SK-N-SH (cell line): Measurements from ENCODE around the gene MAPK12. TPM values are rescaled to one million over a fixed set of nuclear protein-coding genes. Genes with fewer than 3 reads are reported as not detected.

Source experiments
- CTCF ChIA-PET: fragments of 300-600, 350-600 bp; formaldehyde crosslinking; extraction: SDS; loops from one replicate; lab custom pipeline; 2021; lab: Yijun Ruan, JAX
- POLR2A ChIA-PET: fragments of 350-600 bp; sonication (Branson Sonifier 250); formaldehyde crosslinking; extraction: SDS; loops from one replicate; lab custom pipeline; 2020; ENCODE audit warnings: antibody characterized with exemption, inconsistent platforms; lab: Yijun Ruan, JAX
- DNase-seq: peaks from one replicate; pipeline ENCODE4 v3.0.0; 2012
- H2AFZ ChIP-seq: fragments of 200-600 bp; sonication (generic); 2 replicates; pipeline ENCODE4 v1.8.1; 2016; ENCODE audit warnings: antibody characterized with exemption, mild to moderate bottlenecking, low read depth
- H3F3A ChIP-seq: fragments of 200-600 bp; sonication (generic); replicated peaks from 2 replicates; pipeline ENCODE3; 2016; ENCODE audit warnings: antibody characterized with exemption, mild to moderate bottlenecking; ENCODE audit not compliant: insufficient read depth
- H3K27ac ChIP-seq, 2 experiments: fragments of 200-500 bp in 1 of 2; fragments of 200-600 bp in 1 of 2; sonication (Bioruptor generic) in 1 of 2; sonication (generic), shearing (Covaris generic) in 1 of 2; 2 replicates each; pipeline versions ENCODE4 v1.5.1 to v1.6.1; 2014 to 2016; ENCODE audit warnings: low read depth in 2 of 2, inconsistent platforms in 1 of 2, low read length in 1 of 2, mild to moderate bottlenecking in 1 of 2, mixed read lengths in 1 of 2
- H3K27me3 ChIP-seq: fragments of 200-600 bp; sonication (generic), shearing (Covaris generic); 2 replicates; pipeline ENCODE4 v1.6.1; 2016; ENCODE audit warnings: mixed run types; ENCODE audit not compliant: insufficient read depth
- H3K36me3 ChIP-seq, 2 experiments: fragments of 200-500 bp in 1 of 2; fragments of 200-600 bp in 1 of 2; sonication (Bioruptor generic) in 1 of 2; sonication (generic) in 1 of 2; replicated peaks in 1 of 2; 2 replicates each; pipeline versions ENCODE3 to v1.5.1; 2014 to 2016; ENCODE audit warnings: low read length in 1 of 2, mild to moderate bottlenecking in 1 of 2; ENCODE audit not compliant: insufficient read depth in 2 of 2, control insufficient read depth in 1 of 2
- H3K4me1 ChIP-seq, 2 experiments: fragments of 200-500 bp in 1 of 2; fragments of 200-600 bp in 1 of 2; sonication (Bioruptor generic) in 1 of 2; sonication (generic), shearing (Covaris generic) in 1 of 2; 2 replicates each; pipeline versions ENCODE4 v1.5.1 to v1.6.1; 2014 to 2016; ENCODE audit warnings: low read depth in 1 of 2, low read length in 1 of 2, mixed run types in 1 of 2; ENCODE audit not compliant: insufficient read depth in 2 of 2, control insufficient read depth in 1 of 2
- H3K4me2 ChIP-seq: fragments of 200-600 bp; sonication (generic), shearing (Covaris generic); 2 replicates; pipeline ENCODE4 v1.6.1; 2017; ENCODE audit warnings: mixed run types
- H3K4me3 ChIP-seq, 2 experiments: fragments of 200-500 bp in 1 of 2; fragments of 200-600 bp in 1 of 2; sonication (Bioruptor generic) in 1 of 2; sonication (generic), shearing (Covaris generic) in 1 of 2; 2 replicates each; pipeline versions ENCODE4 v1.5.1 to v1.8.1; 2014 to 2016; ENCODE audit warnings: low read depth in 2 of 2, inconsistent platforms in 1 of 2, low read length in 1 of 2, mild to moderate bottlenecking in 1 of 2, mixed read lengths in 1 of 2, moderate library complexity in 1 of 2
- H3K79me2 ChIP-seq: fragments of 200-600 bp; sonication (generic); 2 replicates; pipeline ENCODE4 v1.8.1; 2017; ENCODE audit warnings: mild to moderate bottlenecking; ENCODE audit not compliant: insufficient read depth
- H3K9ac ChIP-seq: fragments of 200-600 bp; sonication (generic); 2 replicates; pipeline ENCODE4 v1.6.1; 2017; ENCODE audit warnings: mixed run types
- H3K9me2 ChIP-seq: fragments of 200-600 bp; sonication (generic); 2 replicates; pipeline ENCODE4 v1.6.1; 2017; ENCODE audit warnings: mixed run types
- H3K9me3 ChIP-seq: fragments of 200-600 bp; sonication (generic); 2 replicates; pipeline ENCODE4 v1.6.1; 2017; ENCODE audit warnings: mixed run types, mild to moderate bottlenecking, moderate library complexity
- H4K20me1 ChIP-seq: fragments of 200-600 bp; sonication (generic); 2 replicates; pipeline ENCODE4 v1.6.1; 2017; ENCODE audit warnings: mild to moderate bottlenecking, mixed run types; ENCODE audit not compliant: insufficient read depth
- CHD2 ChIP-seq: fragments of 150-350 bp; IDR thresholded peaks from 2 replicates; pipeline ENCODE4 v1.6.1; 2018; ENCODE audit warnings: low read length; ENCODE audit not compliant: partially characterized antibody
- EP300 ChIP-seq, 2 experiments: IDR thresholded peaks; 2 replicates each; pipeline versions ENCODE4 v1.4.0 to v1.6.1; 2012; ENCODE audit warnings: borderline replicate concordance in 1 of 2, low read depth in 1 of 2, low read length in 1 of 2
- FOXM1 ChIP-seq: IDR thresholded peaks from 2 replicates; pipeline ENCODE4 v1.4.0; 2012; ENCODE audit warnings: low read depth, mild to moderate bottlenecking
- GABPA ChIP-seq: IDR thresholded peaks from 2 replicates; pipeline ENCODE4 v1.4.0; 2012; ENCODE audit warnings: low read depth, mild to moderate bottlenecking
- MEF2A ChIP-seq: IDR thresholded peaks from 2 replicates; pipeline ENCODE4 v1.4.0; 2012; ENCODE audit warnings: low read depth, borderline replicate concordance
- RCOR1 ChIP-seq: fragments of 150-350 bp; IDR thresholded peaks from 2 replicates; pipeline ENCODE4 v1.6.1; 2017; ENCODE audit warnings: antibody characterized with exemption, low read length
- RFX5 ChIP-seq: IDR thresholded peaks from 2 replicates; pipeline ENCODE4 v1.6.1; 2012; ENCODE audit warnings: mild to moderate bottlenecking, improper control_type of control experiment, low read length
- TCF12 ChIP-seq: IDR thresholded peaks from 2 replicates; pipeline ENCODE4 v1.4.0; 2012
- TEAD4 ChIP-seq: IDR thresholded peaks from 2 replicates; pipeline ENCODE4 v1.4.0; 2012; ENCODE audit warnings: mild to moderate bottlenecking, borderline replicate concordance; ENCODE audit not compliant: insufficient read depth
- WGBS: methylation state at CpG from one replicate; pipeline ENCODE4 v1.1.6; 2017; ENCODE audit warnings: low lambda C conversion rate; 5-methylcytosine and 5-hydroxymethylcytosine counted together
- polyA plus RNA-seq, 3 experiments: library from polyadenylated mRNA; depleted of rRNA; stranded (reverse); fragments of >200 nt; gene quantifications; 2 replicates each; pipeline ENCODE4 v1.2.3, GENCODE V29; 2012
- TF ChIP-seq, protein P1 (sequence below): IDR thresholded peaks from 2 replicates; pipeline ENCODE4; 2012
- TF ChIP-seq, protein P2 (sequence below): IDR thresholded peaks from 2 replicates; pipeline ENCODE4 v1.6.1; 2012; ENCODE audit warnings: mild to moderate bottlenecking, low read depth, low read length, moderate library complexity
- TF ChIP-seq, protein P3 (sequence below): fragments of 200-600 bp; sonication (generic); IDR thresholded peaks from 2 replicates; pipeline ENCODE4 v1.6.1; 2017; ENCODE audit warnings: antibody characterized with exemption, mild to moderate bottlenecking, moderate library complexity
- TF ChIP-seq, protein P4 (sequence below): fragments of 150-350 bp; IDR thresholded peaks from 2 replicates; pipeline ENCODE4 v1.6.1; 2016; ENCODE audit warnings: mild to moderate bottlenecking, low read depth, low read length

The MAPK12 gene
- polyA plus RNA-seq, 1 of the 3 experiments (the other 2 are of a cell fraction): 118 TPM

DNA sequence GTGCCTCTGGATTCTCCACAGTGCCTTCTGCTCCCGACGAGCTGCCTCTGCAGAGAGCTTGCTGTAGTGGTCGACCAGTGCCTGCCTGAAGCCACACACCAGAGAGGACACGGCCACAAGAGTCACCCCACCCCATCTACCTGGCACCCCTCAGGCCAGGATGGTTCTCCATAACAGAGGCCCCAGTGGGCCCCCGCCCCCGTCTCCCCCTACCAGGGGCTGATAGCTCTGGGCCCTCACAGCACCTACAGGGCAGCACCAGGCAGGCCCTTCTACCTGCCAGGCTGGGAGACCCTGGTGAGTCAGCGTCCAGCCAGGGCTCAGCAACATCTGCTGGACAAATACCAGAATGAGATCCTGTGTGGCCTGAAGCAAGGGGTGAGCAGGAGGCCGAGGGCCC is 39.0 kb downstream of the MAPK12 start:
- ChIA-PET CTCF (interaction anchor here (1.1 to 1.9 kb wide), 4 partner anchors 14 to 120 kb away, joined by 3 to 6 read pairs (median 5); no protein-coding TSS in a partner anchor), POLR2A (no interaction called here)
- 82% methylated on average over 5 of the region's 8 CpGs for WGBS
- no peak overlapping the region for H3K27ac ChIP-seq
- no peak overlapping the region for H2AFZ ChIP-seq
- no peaks in the 10 kb centered on the region for H3K9me2 ChIP-seq
- H3K4me2 ChIP-seq: no peak overlapping the region
- no peak for DNase-seq
- H3F3A ChIP-seq: no peaks in the 10 kb centered on the region
- H3K79me2 ChIP-seq: no peaks in the 10 kb centered on the region
- no peak overlapping the region for H3K9ac ChIP-seq
- H3K36me3 ChIP-seq: peaks cover 3 to 67% of the 10 kb centered on the region in 2 experiments
- H3K4me1 ChIP-seq: peaks cover 0 to 6% of the 10 kb centered on the region in 2 experiments; a peak in 1 of 4 replicates
- no peaks in the 10 kb centered on the region for H3K9me3 ChIP-seq
- no peaks in the 10 kb centered on the region for H3K27me3 ChIP-seq
- H4K20me1 ChIP-seq: 0 out of 2 replicates have a peak, but pooled peaks cover 4% of the 10 kb centered on the region
- no peak overlapping the region for H3K4me3 ChIP-seq
- TF ChIP-seq GABPA: no peak
- TF ChIP-seq, protein P1, sequence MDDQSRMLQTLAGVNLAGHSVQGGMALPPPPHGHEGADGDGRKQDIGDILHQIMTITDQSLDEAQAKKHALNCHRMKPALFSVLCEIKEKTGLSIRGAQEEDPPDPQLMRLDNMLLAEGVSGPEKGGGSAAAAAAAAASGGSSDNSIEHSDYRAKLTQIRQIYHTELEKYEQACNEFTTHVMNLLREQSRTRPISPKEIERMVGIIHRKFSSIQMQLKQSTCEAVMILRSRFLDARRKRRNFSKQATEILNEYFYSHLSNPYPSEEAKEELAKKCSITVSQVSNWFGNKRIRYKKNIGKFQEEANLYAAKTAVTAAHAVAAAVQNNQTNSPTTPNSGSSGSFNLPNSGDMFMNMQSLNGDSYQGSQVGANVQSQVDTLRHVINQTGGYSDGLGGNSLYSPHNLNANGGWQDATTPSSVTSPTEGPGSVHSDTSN: no peak
- TF ChIP-seq MEF2A: no peak
- no peak for TF ChIP-seq TCF12
- no peak for TF ChIP-seq CHD2
- TF ChIP-seq RCOR1: no peak
- TF ChIP-seq TEAD4: no peak
- no peak for TF ChIP-seq EP300 (IDR thresholded peaks at IDR 0.05; ENCODE audit: borderline replicate concordance in 1 of 2, low read depth in 1 of 2, low read length in 1 of 2)
- no peak for TF ChIP-seq RFX5
- TF ChIP-seq, protein P2, sequence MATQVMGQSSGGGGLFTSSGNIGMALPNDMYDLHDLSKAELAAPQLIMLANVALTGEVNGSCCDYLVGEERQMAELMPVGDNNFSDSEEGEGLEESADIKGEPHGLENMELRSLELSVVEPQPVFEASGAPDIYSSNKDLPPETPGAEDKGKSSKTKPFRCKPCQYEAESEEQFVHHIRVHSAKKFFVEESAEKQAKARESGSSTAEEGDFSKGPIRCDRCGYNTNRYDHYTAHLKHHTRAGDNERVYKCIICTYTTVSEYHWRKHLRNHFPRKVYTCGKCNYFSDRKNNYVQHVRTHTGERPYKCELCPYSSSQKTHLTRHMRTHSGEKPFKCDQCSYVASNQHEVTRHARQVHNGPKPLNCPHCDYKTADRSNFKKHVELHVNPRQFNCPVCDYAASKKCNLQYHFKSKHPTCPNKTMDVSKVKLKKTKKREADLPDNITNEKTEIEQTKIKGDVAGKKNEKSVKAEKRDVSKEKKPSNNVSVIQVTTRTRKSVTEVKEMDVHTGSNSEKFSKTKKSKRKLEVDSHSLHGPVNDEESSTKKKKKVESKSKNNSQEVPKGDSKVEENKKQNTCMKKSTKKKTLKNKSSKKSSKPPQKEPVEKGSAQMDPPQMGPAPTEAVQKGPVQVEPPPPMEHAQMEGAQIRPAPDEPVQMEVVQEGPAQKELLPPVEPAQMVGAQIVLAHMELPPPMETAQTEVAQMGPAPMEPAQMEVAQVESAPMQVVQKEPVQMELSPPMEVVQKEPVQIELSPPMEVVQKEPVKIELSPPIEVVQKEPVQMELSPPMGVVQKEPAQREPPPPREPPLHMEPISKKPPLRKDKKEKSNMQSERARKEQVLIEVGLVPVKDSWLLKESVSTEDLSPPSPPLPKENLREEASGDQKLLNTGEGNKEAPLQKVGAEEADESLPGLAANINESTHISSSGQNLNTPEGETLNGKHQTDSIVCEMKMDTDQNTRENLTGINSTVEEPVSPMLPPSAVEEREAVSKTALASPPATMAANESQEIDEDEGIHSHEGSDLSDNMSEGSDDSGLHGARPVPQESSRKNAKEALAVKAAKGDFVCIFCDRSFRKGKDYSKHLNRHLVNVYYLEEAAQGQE: no peak

DNA sequence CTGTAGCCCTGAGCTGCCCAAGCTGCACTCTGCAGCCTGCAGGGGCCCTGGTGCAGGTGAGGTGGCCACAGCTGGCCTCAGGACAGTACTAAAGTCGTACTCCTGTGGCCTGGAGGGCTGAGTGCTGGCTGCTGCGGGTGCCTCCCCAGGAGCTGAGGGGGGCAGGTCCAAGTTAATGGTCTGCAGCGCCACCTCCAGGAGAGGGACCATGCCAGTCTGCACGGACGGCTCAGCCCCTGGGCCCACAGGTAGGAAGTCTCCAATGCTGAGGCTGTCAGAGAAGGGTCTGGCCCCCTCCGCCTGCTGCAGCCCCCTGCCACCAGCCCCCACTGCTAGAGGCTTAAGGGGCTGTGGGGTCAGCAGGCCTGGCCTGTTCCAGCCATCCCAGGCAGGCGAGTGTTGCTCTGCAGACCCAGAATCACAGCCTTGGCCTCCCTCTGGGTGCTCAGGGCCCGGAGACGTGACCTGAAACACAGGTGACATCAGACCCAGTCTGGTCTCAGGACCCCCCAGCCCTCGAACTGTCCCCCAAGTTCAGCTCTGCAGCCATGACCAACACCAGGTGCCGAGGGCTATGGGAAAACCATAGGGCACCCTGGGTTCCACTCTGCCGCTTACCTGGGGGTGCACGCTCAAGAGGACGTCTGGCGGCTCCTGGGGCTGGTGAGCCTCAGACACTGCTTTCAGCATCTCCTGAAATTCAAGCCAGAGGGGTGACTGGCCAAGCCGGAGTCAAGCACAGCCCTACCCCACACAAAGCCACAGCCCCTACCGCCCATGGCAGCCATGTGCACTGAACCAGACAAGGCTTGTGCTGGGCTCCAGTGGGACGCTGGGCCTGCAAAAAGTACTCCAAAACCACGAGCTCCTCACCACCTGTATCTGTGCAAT is 39.8 kb downstream of the MAPK12 start:
- CTCF ChIA-PET: interaction anchor here (0.7 to 1.9 kb wide), 10 partner anchors 9 to 120 kb away, joined by 3 to 6 read pairs (median 4); no protein-coding TSS in a partner anchor
- DNase-seq: no peak
- TF ChIP-seq, protein P3, sequence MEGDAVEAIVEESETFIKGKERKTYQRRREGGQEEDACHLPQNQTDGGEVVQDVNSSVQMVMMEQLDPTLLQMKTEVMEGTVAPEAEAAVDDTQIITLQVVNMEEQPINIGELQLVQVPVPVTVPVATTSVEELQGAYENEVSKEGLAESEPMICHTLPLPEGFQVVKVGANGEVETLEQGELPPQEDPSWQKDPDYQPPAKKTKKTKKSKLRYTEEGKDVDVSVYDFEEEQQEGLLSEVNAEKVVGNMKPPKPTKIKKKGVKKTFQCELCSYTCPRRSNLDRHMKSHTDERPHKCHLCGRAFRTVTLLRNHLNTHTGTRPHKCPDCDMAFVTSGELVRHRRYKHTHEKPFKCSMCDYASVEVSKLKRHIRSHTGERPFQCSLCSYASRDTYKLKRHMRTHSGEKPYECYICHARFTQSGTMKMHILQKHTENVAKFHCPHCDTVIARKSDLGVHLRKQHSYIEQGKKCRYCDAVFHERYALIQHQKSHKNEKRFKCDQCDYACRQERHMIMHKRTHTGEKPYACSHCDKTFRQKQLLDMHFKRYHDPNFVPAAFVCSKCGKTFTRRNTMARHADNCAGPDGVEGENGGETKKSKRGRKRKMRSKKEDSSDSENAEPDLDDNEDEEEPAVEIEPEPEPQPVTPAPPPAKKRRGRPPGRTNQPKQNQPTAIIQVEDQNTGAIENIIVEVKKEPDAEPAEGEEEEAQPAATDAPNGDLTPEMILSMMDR: peak; percentile 20
- TF ChIP-seq FOXM1: no peak
- TF ChIP-seq, protein P4, sequence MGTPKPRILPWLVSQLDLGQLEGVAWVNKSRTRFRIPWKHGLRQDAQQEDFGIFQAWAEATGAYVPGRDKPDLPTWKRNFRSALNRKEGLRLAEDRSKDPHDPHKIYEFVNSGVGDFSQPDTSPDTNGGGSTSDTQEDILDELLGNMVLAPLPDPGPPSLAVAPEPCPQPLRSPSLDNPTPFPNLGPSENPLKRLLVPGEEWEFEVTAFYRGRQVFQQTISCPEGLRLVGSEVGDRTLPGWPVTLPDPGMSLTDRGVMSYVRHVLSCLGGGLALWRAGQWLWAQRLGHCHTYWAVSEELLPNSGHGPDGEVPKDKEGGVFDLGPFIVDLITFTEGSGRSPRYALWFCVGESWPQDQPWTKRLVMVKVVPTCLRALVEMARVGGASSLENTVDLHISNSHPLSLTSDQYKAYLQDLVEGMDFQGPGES: no peak
- TF ChIP-seq, all 33 proteins: peak for 1
- WGBS: 88% methylated on average over 8 of the region's 19 CpGs
- Histone ChIP-seq H3K27me3 (no peaks in the 10 kb centered on the region), H3F3A (no peaks in the 10 kb centered on the region), H3K79me2 (no peaks in the 10 kb centered on the region), H3K36me3 (peaks cover 3 to 76% of the 10 kb centered on the region in 2 experiments), H3K9me2 (no peaks in the 10 kb centered on the region), H3K4me3 (no peak overlapping the region), H3K9ac (no peak overlapping the region), H3K4me2 (no peak overlapping the region), H2AFZ (no peak overlapping the region), H3K9me3 (no peaks in the 10 kb centered on the region), H3K27ac (no peak overlapping the region), H4K20me1 (0 out of 2 replicates have a peak, but pooled peaks cover 4% of the 10 kb centered on the region), H3K4me1 (peaks cover 0 to 6% of the 10 kb centered on the region in 2 experiments; a peak in 1 of 4 replicates)
- POLR2A ChIA-PET: no interaction called here
